ENCODE results near the gene EPB41L4B.
"Not testable (repeated sequence)": the region's sequence is repeated elsewhere in the genome, so short reads cannot be mapped to it uniquely, and the experiment has no call there.

The EPB41L4B gene

DNA sequence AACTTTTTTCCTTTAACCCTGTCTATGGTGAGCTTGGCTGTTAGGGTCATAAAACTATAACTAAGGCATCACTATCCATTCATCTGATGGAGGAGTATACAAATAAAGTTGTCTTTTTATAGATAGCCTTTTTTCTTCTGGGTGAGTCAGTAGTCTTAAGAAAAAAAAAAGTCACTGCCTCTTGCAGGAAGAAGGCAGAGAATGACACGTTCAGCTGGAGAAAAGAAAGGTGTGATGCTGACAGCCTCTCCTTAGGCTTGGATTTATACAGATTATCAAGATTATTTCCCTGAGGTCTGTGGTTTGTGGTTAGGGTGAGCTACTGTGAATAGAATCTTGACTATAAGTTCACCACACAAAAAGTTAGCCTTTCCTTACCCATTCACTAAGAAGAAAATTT, 23.0 kb downstream of the EPB41L4B start:
- no peak for DNase-seq (ENCODE audit: low read depth)

DNA sequence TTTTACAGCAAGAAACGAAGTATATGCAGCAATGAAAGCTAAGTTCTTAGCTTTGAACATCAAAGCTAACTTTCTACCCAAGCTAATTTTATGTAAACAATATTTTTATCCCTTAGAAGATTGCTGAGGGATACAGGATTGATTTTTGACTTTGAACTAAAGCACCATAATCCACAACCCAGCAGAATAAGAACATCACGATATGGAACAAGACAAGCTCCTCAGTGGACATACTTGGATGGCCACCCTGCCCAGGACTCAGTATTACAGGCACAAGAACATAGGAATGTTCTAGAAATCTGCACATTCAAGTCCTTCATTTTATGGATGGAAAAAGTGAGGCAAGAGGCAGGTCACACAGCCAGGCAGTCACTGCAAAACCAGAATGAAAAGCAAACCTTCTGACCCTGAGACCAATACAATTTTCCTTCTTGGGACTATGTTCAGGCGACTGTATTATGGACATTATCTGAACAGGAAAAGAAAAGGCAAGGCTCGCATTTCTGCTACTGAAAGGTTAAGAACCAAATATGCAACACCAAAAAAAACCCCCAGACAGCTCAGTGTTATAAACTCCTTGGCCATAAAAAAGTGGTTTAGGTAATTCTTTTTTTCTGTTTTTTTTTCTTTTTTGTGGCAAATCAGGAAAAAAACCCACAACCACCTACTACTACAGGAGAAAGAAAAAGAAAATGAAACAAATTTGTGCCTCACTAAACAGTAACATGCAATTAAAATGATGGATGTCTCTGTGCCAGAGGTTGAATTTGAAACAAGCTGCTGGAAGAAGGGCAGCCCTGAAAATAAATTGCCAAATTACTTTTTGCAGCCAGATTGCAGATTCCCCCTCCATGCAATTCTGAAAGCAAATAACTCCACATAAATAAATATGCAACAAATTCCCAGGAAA, 25.4 kb downstream of the EPB41L4B start:
- no peak for DNase-seq (ENCODE audit: low read depth)

DNA sequence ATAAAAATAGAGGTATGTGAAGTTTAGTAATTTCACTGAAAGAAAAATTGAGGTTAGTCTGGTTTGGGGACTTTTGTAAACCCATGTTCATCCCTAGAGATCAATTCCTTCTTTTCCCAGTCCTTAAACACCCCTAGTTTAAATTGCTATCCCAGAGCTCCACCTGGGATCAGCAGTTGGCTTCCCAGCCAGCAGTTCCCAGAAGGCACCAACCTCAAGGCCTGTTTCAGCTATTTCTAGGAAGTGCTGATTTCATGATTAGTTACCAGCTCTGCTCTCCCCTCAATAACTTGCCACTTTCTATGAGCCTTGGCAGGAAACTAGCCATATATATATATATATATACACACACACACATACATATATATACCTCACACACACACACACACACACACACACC, 30.5 kb downstream of the EPB41L4B start:
- DNase-seq (ENCODE audit: low read depth): no peak

DNA sequence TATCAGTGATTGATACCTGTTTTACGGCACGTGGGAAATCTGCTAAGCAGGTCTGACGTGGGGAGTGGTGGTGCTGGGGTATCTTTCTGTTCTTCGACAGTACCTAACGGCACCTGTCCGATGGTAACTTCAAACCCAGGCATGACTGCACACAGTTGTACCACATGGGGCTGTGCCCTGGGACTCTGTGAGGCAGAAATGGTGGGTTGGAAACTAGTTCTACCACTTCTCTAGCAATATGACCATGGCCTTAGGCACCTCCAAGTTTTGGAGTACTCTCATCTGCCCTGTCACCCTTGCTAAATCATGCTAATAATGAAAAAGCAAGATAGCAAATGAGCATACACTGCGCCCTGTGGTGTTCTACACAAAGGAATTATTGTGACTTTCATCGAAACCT, 30.9 kb downstream of the EPB41L4B start:
- DNase-seq (ENCODE audit: low read depth): no peak

DNA sequence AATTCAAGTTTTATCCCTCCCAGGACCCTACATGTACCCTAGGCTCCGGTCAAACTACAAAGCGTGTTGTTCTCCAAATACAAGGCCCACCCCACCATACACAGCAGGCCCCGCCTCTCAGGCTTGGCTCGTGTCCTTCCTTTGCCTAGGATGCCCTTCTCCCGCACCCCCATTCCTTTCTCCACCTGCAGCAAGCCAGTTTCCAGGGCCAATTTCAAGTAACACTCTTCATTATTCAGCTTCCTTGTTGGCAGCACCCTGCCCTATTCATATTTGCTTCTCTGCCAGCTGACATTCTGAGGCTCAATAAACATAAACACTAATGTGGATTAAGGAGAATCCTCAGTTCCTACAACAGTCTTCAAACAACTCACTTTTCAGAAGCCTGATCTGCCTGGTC, 31.7 kb downstream of the EPB41L4B start:
- DNase-seq (ENCODE audit: low read depth): no peak

DNA sequence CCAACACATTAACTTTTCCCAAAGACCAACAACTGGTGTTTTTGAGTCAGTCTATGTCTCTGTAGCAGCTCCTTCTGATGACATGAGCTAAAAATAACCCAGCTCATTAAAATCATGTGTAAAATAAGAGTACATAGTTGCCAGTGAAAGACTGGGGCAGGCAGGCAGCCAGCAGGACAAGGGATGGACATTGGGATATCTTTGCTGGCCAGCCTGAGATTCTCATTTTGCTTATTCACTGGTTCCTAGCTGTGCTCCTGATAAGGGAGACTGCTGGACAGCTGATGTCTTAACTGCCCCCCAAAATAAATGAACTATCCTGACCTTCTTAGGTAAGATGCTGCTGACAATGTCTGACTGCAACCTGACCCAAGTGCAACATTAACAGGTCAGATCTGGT, 33.9 kb downstream of the EPB41L4B start:
- no peak for DNase-seq (ENCODE audit: low read depth)

DNA sequence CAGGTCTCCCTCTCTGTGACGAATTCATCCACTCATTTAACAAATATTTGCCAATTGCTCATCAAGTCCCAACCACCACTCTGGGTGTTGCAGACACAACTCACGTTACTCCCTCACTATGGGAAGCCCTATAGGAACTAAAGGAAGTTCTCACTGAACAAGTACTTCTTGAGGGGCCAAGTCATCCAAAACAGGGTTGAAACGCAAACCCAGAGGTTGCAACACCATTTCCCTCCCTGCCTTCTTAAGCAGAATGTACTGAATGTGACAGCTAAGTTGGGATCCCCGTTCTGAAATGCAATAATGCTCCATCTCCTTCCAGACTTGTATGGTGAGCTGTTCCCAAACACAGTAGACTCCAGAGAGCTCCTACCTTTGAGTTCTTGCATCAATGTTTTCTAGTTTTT, 34.3 kb downstream of the EPB41L4B start:
- no peak for DNase-seq (ENCODE audit: low read depth)

DNA sequence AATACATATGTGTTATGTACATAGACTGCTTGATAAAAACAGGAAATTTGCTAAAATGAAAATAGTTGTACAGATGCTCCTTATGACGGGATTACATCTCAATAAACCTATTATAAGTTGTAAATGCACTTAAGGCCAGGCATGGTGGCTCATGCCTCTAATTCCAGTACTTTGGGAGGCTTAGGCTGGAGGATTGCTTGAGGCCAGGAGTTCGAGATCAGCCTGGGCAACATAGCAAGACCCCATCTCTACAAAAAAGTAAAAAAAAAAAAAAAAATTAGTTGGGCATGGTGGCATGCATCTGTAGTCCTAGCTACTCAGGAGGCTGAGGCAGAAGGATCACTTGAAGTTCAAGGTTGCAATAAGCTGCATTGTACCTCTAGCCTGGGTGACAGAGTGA, 37.2 kb downstream of the EPB41L4B start:
- DNase-seq (ENCODE audit: low read depth): not testable (repeated sequence)

DNA sequence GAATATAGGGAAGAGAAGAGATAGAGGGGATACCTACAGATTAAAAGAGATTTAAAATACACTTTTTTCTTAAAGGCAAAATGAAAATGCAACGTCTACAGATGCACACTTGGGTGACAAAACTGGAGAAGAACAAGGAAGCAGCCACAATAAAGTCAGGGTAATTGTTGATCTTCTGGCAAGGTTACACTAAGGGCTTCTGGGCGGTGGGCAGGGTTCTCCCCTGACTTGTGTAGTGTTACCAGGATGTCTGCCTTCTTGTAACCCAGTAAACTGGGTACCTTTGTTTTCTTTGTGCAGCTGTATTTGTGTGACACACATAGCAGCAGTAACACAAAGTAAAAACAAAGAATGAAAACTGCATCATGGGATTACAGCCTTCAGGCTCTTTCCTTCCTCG, 37.8 kb downstream of the EPB41L4B start:
- no peak for DNase-seq (ENCODE audit: low read depth)

DNA sequence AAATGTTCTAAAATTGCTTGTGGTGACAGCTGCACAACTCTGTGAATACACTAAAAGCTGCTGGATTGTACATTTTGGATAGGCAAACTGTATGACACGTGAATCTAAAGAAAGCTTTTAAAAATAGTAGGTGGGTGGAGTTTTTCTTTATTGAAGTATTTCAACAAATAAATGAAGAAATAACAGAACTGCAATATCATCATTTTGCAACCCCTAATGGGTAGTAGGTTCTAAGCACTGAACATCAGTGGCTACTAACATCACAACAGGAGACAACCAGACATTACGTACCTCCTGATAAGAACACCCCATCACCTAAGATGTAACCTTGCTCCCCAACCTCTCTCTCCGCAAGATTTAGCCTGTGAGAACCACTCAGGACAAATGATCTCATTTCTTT, 38.6 kb downstream of the EPB41L4B start:
- DNase-seq (ENCODE audit: low read depth): no peak

DNA sequence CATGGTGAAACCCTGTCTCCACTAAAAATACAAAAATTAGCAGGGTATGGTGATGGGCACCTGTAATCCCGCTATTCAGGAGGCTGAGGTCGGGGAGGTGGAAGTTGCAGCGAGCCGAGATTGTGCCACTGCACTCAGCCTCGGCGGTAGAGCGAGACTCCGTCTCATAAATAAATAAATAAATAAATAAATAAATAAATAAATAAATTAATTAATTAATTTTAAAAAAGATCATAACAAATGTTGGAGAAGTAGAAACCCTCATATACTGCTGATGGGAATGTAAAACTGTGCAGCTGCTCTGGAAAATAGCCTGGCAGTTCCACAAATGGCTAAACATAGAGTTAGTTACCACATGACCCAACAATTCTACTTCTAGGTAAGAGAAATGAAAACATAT, 39.3 kb downstream of the EPB41L4B start:
- no peak for DNase-seq (ENCODE audit: low read depth)

DNA sequence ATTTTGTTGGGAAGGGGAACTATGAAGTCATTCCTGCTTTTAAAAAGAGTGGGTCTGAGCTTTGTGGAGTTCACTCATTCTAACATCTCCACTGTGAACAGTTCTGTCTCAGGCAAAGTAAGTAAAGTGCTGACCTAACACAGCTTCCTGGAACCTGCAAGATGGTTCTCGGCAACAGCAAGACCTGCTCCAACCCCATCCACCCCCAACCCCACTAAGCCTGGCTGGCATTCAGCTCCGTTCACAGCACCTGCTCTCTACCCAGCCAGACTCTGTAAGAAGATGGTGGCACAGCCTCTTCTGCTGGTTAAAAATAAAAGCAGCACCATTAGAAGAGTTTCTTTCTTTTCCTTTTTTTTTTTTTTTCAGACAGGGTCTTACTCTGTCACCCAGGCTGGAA, 42.0 kb downstream of the EPB41L4B start:
- no peak for DNase-seq (ENCODE audit: low read depth)

DNA sequence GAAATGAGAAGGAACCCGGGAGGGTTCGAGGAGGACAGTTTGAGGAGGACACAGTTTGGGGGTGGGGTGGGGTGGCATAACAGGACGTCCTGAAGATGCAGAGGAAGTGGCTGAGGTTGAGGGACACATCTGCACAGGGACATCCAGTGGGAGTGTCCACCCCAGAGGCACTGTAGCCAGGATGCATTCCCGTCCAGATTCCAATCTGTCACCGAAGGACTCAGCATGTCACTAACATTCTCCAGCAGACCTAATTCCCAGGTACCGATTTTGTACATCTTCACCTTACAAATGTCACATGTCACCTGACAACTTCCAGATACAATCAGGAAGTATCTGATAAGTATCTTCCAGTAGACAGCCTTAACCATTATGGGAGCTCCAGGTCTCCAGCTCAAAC, 42.6 kb downstream of the EPB41L4B start:
- no peak for DNase-seq (ENCODE audit: low read depth)

DNA sequence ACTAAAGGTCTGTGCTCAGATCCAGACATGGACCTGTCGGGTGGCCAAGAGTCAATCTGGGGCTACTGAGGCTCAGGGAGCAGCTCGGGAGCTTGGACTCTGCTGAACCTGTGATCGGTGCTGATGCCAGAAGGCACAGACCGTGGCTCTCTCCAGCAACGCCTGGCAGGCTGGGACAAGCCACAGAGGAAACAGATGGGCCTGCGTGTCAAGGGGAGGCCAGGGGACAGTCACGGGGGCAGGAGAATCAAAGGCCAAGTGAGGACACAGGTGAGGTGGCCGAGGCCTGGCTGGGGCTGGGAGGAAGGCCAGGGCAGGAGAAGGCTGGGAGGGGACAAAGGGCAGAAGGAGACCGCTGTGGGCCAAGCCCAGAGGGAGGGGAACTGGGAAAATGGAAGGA, 43.4 kb downstream of the EPB41L4B start:
- DNase-seq (ENCODE audit: low read depth): no peak

DNA sequence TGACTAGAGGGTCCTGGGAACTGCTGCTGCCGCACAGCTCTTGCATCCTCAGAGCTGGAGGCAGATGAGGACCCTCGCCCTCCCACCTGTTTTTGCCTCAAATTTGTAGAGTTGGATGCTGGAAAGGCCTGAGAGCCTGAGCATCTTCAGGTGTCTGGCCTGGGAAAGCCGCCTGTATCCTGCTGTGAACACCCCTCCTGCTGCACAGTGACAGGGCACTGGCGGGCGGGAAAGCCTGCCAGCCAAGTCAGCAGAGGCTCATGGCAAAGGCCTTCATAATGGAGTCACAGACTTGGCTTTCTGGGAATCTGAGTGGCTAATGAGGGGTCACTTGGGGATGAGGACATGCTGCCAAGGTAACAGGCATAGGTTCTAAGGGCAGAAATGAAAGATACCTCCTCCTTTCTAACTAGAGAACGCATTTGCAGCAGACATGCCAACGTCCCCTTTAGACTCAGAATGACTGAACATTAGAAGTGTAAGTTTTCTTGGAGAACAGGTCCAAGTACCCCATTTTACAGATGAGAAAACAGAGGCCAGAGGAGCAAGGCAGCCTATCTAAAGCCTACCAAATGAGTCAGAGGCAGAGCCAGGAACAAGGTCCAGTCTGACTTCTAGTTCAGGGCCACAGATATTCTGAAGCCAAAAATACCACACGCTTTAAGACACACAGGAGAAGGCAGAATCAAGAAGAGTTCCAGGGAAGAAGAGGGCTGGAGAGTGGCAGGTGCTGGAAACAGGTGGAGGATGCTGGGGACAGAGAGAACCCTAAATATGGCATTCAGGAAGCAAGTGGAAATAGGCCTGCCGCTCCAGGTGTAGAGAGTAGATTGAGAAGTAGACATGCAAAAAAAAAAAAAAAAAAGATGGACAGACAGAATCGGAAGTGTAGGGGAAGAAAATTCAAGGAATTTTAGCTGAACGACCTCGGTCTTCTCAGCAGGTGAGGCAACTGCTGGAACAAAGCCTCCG, 44.1 kb downstream of the EPB41L4B start:
- DNase-seq (ENCODE audit: low read depth): no peak

DNA sequence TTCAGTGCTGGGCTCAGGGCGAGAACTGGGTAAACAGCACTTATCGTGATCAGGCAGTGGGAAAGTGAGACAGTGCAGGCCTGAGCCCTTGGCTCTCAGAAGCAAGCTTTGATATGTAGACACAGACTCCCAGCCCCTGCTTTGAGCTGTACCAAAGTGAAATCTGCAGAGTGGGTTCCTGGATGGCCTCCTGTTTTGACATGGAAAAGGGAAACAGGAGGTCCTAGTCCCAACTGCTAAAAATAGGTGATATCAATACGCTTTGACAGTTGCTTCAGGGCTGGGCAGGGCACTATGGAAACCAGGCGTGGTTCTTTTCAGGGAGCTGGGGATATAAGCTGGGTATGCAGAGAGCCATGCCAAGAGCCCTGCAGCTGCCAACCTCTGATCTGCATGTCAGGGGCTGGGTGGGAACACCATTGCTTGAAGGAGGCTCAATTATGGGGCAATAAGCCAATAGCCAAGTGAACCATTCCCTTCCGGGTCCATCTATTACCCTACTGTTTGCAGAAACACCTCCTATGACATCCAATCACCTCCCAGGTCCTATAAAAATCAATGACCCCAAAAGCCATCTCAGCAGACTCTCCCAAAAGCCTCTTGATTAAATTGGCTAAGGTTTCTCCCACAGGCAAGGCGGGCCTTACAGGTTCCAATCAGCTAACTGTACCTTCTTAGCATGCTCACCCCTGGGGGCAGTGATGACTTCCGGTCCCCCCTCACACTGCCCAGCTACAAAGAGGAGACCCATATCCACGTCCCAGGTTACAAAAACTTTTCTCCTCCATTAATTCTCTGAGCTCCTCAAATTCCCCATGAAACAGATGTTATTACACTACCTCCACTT, 45.8 kb downstream of the EPB41L4B start:
- DNase-seq (ENCODE audit: low read depth): no peak

DNA sequence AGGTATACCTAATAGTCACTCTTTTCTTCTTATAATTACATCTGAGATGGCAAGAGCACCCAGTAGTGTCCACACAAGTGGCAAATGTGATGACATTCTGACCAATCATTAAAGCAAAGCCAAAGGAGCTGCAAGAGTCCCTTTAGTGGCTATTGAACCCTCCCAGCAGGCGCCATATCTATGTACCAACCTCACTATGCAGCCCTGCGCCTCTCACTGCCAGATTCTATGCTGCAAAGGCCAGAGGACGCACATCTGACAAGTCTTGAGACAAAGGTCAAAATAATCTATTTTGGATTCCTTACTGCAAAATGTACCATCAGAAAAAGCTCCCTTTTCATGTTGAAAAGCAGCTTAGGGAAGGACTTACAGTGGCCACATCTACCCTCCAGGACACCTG, 47.0 kb downstream of the EPB41L4B start:
- no peak for DNase-seq (ENCODE audit: low read depth)

DNA sequence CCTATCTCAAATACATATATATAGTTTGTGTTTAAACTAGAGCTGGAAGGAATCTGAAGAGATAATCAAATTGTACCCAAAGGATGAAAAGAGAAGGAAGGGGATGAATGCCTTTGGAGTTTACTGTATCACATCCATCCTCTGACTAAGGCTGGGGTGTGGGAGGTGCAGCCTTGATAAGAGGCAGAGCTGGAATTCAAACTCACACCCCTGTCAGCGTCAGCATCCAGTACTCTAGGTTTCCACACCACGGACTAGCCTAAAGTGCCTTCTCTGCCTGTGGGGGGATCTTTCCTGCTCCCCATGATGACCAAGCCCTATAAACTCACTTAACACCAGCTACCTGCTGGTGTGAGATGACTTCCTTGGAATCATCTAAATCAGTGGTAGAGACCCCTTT, 48.1 kb downstream of the EPB41L4B start:
- no peak for DNase-seq (ENCODE audit: low read depth)

DNA sequence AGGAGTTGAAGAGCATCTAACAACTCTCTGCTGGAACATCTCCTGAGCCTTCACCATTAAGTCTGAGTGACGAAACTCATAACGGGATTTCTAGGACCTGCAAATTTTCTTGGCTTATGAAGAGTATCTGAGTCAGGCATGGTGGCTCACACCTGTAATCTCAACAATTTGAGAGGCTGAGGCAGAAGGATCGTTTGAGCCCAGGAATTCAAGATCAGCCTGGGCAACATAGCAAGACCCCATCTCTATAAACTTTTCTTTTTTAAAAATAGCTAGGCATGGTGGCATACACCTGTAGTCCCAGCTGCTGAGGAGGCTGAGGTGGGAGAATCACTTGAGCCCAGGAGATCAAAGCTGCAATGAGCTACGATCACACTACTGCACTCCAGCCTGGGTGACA, 48.8 kb downstream of the EPB41L4B start:
- no peak for DNase-seq (ENCODE audit: low read depth)

DNA sequence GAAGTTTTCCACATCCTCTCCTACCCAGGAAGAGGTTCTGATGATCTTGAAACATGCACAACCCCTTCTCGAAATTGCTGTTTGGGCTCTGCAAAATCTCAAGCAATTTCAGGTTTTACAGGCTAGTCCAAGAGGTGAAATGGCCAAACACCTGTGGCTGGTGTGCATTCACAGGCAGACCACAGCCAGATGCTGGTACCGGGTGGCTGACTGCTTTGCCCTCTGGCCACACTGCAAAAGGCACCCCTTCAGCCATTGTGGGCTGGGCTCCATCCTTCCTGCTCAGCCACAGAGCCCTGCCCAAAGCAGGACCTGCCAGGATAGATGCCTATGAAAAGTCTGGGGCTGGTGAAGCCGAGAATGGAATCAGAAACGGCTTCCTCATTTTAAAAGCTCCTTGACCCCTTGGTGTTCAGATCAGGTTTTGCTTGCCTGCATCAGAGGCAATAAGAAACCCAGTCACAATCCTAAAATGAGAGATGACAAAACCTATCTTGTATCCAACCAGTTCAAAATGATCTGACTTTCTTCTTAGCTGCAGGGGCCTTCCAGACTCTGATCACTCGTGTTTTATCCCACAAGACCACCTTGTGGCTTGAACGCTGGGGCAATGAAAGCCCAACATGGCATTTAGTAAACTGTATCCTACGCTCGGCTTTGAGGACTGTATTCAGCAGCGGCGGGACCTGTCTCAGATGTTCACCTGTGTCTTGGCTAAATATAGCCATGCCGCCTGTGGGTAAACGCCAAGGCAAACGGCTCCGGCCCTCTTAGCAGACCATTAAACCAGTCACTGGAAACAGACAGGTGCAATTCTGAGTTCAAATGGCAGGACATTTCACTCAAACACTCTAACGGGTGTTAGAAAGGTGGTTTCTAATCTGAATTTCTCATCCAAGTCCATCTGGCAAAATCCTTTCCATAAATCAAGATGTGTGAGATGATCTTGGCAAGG, 49.6 kb downstream of the EPB41L4B start:
- no peak for DNase-seq (ENCODE audit: low read depth)

DNA sequence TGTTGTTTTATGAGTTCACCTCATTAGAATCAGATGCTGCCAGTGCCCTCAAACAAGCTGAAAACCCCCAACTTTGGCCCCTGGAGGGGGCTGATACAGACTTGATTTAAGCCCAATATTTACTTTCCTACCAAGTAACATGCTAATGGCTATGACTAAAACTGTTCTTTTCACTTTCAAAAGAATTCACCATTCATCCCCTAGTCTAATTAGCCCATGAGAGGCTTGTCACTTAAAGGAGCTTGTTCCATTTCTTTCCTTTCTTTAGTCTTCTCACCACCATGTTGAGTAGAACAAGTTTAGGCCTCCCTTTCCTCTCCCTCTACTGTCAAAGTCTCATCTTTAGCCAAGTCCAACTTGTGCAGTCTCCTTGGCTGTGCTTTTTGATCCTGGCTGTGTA, 50.4 kb downstream of the EPB41L4B start:
- no peak for DNase-seq (ENCODE audit: low read depth)

All from stimulated activated CD8-positive, alpha-beta memory T cell treated with anti-CD3 and anti-CD28 coated beads, Interleukin-4, amount 100 ng/mL, for 24 hours (primary cell).